CD14-positive monocyte (primary cell): Measurements from ENCODE around the gene MRPL32. TPM values are rescaled to one million over a fixed set of nuclear protein-coding genes. Genes with fewer than 3 reads are reported as not detected.

Source experiments
- DNase-seq, 3 donors: peaks; one replicate each; pipeline ENCODE4 v3.0.0-alpha.2; 2011 to 2022
- H2AFZ ChIP-seq: 2 replicates; pipeline ENCODE4 v1.6.0; 2012; ENCODE audit warnings: mild to moderate bottlenecking, low read depth, low read length, inconsistent platforms; ENCODE audit not compliant: insufficient read depth, poor library complexity, severe bottlenecking
- H3K27ac ChIP-seq, 2 donors: 1 replicate in 1 of 2; 2 replicates in 1 of 2; pipeline ENCODE4 v1.5.1; 2012 to 2013; ENCODE audit warnings: low read length in 2 of 2, control low read depth in 1 of 2, inconsistent platforms in 1 of 2, low read depth in 1 of 2, mild to moderate bottlenecking in 1 of 2
- H3K27me3 ChIP-seq, 2 donors: one replicate each; pipeline versions ENCODE4 v1.6.0 to v1.6.1; 2011 to 2013; ENCODE audit warnings: low read length in 2 of 2; ENCODE audit not compliant: control insufficient read depth in 2 of 2, insufficient read depth in 2 of 2
- H3K36me3 ChIP-seq, 2 donors: replicated peaks in 1 of 2; 1 replicate in 1 of 2; 2 replicates in 1 of 2; pipeline versions ENCODE4 v1.5.1 to v1.6.1; 2012 to 2013; ENCODE audit warnings: low read length in 2 of 2, control low read depth in 1 of 2, inconsistent platforms in 1 of 2, mild to moderate bottlenecking in 1 of 2; ENCODE audit not compliant: insufficient read depth in 2 of 2, control insufficient read depth in 1 of 2
- H3K4me1 ChIP-seq, 2 donors: 1 replicate in 1 of 2; 2 replicates in 1 of 2; pipeline versions ENCODE4 v1.5.1 to v1.6.1; 2012 to 2013; ENCODE audit warnings: low read length in 2 of 2, control low read depth in 1 of 2, inconsistent platforms in 1 of 2, mild to moderate bottlenecking in 1 of 2, moderate library complexity in 1 of 2; ENCODE audit not compliant: insufficient read depth in 2 of 2, control insufficient read depth in 1 of 2
- H3K4me2 ChIP-seq: replicated peaks from 2 replicates; pipeline ENCODE3; 2012; ENCODE audit warnings: low read length, moderate library complexity, mild to moderate bottlenecking; ENCODE audit not compliant: poor library complexity, severe bottlenecking; ENCODE audit errors: extremely low read depth
- H3K4me3 ChIP-seq, 3 experiments: fragments of 200-600 bp in 1 of 3; sonication (generic) in 1 of 3; replicated peaks in 1 of 3; 1 replicate in 2 of 3; 2 replicates in 1 of 3; pipeline ENCODE4 v1.5.1; 2011 to 2013; ENCODE audit warnings: low read length in 3 of 3, mild to moderate bottlenecking in 3 of 3, control low read depth in 2 of 3, low read depth in 2 of 3, inconsistent platforms in 1 of 3, moderate library complexity in 1 of 3
- H3K79me2 ChIP-seq: 2 replicates; pipeline ENCODE4 v1.6.0; 2012; ENCODE audit warnings: mild to moderate bottlenecking, control low read depth, inconsistent platforms, low read length, moderate library complexity; ENCODE audit not compliant: insufficient read depth
- H3K9ac ChIP-seq: 2 replicates; pipeline ENCODE4 v1.6.0; 2017; ENCODE audit warnings: low read length, mild to moderate bottlenecking; ENCODE audit not compliant: insufficient read depth, poor library complexity, severe bottlenecking
- H3K9me3 ChIP-seq, 2 donors: replicated peaks in 1 of 2; 1 replicate in 1 of 2; 2 replicates in 1 of 2; pipeline versions ENCODE4 v1.5.1 to v1.6.1; 2012 to 2013; ENCODE audit warnings: low read length in 2 of 2, control low read depth in 1 of 2; ENCODE audit not compliant: control insufficient read depth in 1 of 2, insufficient read depth in 1 of 2
- H4K20me1 ChIP-seq: 2 replicates; pipeline ENCODE4 v1.6.0; 2012; ENCODE audit warnings: mild to moderate bottlenecking, low read length, control low read depth, moderate library complexity; ENCODE audit not compliant: insufficient read depth
- H3K27ac Mint-ChIP-seq, 7 donors: one replicate each; pipeline ENCODE4 v1.8.0; 2020; ENCODE audit warnings: mild to moderate bottlenecking in 7 of 7, mixed read lengths in 7 of 7, moderate library complexity in 6 of 7, inconsistent platforms in 2 of 7
- H3K27me3 Mint-ChIP-seq, 3 donors: one replicate each; pipeline ENCODE4 v1.8.0; 2021 to 2022; ENCODE audit warnings: low read depth in 3 of 3, mild to moderate bottlenecking in 3 of 3, mixed read lengths in 3 of 3, moderate library complexity in 3 of 3, inconsistent platforms in 1 of 3
- H3K36me3 Mint-ChIP-seq, 2 donors: one replicate each; pipeline ENCODE4 v1.8.0; 2020; ENCODE audit warnings: mixed read lengths in 2 of 2, inconsistent platforms in 1 of 2, mild to moderate bottlenecking in 1 of 2
- H3K4me1 Mint-ChIP-seq: one replicate; pipeline ENCODE4 v1.8.0; 2020; ENCODE audit warnings: mild to moderate bottlenecking, mixed read lengths
- H3K4me3 Mint-ChIP-seq, 2 donors: one replicate each; pipeline ENCODE4 v1.8.0; 2020; ENCODE audit warnings: mild to moderate bottlenecking in 2 of 2, mixed read lengths in 2 of 2, moderate library complexity in 1 of 2
- H3K9me3 Mint-ChIP-seq, 7 donors: one replicate each; pipeline ENCODE4 v1.8.0; 2020 to 2022; ENCODE audit warnings: mixed read lengths in 7 of 7, mild to moderate bottlenecking in 6 of 7, moderate library complexity in 6 of 7, inconsistent platforms in 2 of 7
- CTCF ChIP-seq: fragments of 200-600 bp; IDR thresholded peaks from one replicate; pipeline ENCODE4 v1.8.0; 2022; ENCODE audit warnings: antibody characterized with exemption, mild to moderate bottlenecking
- WGBS: methylation state at CpG from one replicate; pipeline ENCODE4 v1.1.5; 2013; ENCODE audit warnings: missing lambda C conversion rate; ENCODE audit not compliant: insufficient coverage; 5-methylcytosine and 5-hydroxymethylcytosine counted together
- intact Hi-C, 2 donors: fragments of 100-400 bp; cut with micrococcal nuclease; formaldehyde crosslinking; loops; one replicate each; pipeline versions ENCODE4 v1.15.0 to v1.15.1; 2023
- polyA plus RNA-seq, 3 donors: library from polyadenylated mRNA; depleted of rRNA in 1 of 3; unstranded in 2 of 3; stranded (reverse) in 1 of 3; fragments of 300-500 nt in 2 of 3; fragments of >200 nt in 1 of 3; fragmentation: Illumina TruSeq in 2 of 3; gene quantifications; 1 replicate in 2 of 3; 2 replicates in 1 of 3; pipeline ENCODE4 v1.2.3, GENCODE V29; 2012 to 2021

Gene MRPL32
- polyA plus RNA-seq, 3 donors, result 23.4 to 49.6 (median 39.5) TPM

DNA sequence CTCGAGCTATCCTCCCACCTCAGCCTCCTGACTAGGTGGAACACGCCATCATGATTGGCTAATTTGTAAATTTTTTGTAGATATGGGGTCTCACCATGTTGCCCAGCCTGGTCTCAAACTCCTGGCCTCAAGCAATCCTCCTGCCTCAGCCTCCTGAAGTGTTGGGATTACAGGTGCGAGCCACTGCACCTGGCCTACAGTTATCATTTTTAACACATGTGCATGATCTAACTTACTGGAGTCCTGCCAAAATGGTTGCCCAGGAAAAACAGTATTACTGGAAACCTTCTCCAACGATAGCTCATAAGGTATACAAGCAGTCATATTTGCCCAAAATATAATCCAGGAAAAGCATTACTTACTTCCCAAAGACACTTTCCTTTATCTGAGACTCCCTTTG, 20.2 kb downstream of the MRPL32 start:
- no peaks in the 10 kb centered on the region for H3K4me1 ChIP-seq
- intact Hi-C loops, result no loop called here
- no peaks in the 10 kb centered on the region for H4K20me1 ChIP-seq
- no peak for TF ChIP-seq CTCF
- no peaks in the 10 kb centered on the region for H3K36me3 ChIP-seq
- no peak overlapping the region for H3K4me3 ChIP-seq
- H3K27me3 ChIP-seq, result no peaks in the 10 kb centered on the region
- Mint-ChIP-seq H3K4me3 (no peak overlapping the region), H3K4me1 (no peaks in the 10 kb centered on the region), H3K9me3 (peaks cover 0 to 15% (median 4%) of the 10 kb centered on the region in 7 donors), H3K27me3 (no peaks in the 10 kb centered on the region), H3K36me3 (no peaks in the 10 kb centered on the region), H3K27ac (no peak overlapping the region)
- H3K4me2 ChIP-seq, result no peak overlapping the region
- no peak for DNase-seq
- H3K9me3 ChIP-seq, result peaks cover 0 to 4% of the 10 kb centered on the region in 2 donors
- no peak overlapping the region for H3K9ac ChIP-seq
- no peaks in the 10 kb centered on the region for H3K79me2 ChIP-seq
- H2AFZ ChIP-seq, result no peak overlapping the region
- WGBS, result 100% methylated on average over 2 of the region's 4 CpGs
- H3K27ac ChIP-seq, result no peak overlapping the region

DNA sequence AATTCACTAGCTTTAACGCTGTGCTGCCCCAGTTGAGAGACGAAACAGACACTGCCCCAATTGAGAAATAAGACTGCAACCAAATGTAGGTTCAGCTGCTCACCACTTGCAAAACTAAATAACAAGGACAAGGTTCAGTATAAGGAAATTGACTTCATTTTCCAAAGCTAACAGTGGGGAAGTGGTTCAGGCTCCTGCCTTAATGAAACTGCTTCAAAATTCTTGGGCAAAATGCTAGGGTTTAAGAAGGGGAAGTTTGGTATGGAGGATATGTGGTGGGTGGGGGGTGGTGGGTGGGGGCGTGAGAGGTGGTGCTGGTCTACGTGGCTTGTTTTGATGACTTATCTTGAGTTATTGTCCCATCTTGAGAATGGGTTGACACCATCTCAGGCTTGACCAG, 21.8 kb downstream of the MRPL32 start:
- no peak overlapping the region for H3K9ac ChIP-seq
- H3K36me3 ChIP-seq, result no peaks in the 10 kb centered on the region
- no peak overlapping the region for H2AFZ ChIP-seq
- no peaks in the 10 kb centered on the region for H3K4me1 ChIP-seq
- no peaks in the 10 kb centered on the region for H3K4me1 Mint-ChIP-seq
- intact Hi-C loops, result no loop called here
- no peak overlapping the region for H3K27ac ChIP-seq
- H3K27ac Mint-ChIP-seq, result no peak overlapping the region
- no peak overlapping the region for H3K4me2 ChIP-seq
- H4K20me1 ChIP-seq, result no peaks in the 10 kb centered on the region
- no peak overlapping the region for H3K4me3 Mint-ChIP-seq
- no peak for DNase-seq
- H3K36me3 Mint-ChIP-seq, result no peaks in the 10 kb centered on the region
- 47% methylated on average over 2 of the region's 4 CpGs for WGBS
- no peaks in the 10 kb centered on the region for H3K79me2 ChIP-seq
- TF ChIP-seq CTCF, result no peak
- H3K27me3 Mint-ChIP-seq, result peaks cover 0 to 3% (median 1%) of the 10 kb centered on the region in 3 donors
- no peak overlapping the region for H3K4me3 ChIP-seq
- peaks cover 2 to 20% (median 9%) of the 10 kb centered on the region in 7 donors for H3K9me3 Mint-ChIP-seq
- no peaks in the 10 kb centered on the region for H3K27me3 ChIP-seq
- peaks cover 0 to 4% of the 10 kb centered on the region in 2 donors for H3K9me3 ChIP-seq
